Measurements from ENCODE around the gene PLEKHA5. TPM values are rescaled to one million over a fixed set of nuclear protein-coding genes. Genes with fewer than 3 reads are reported as not detected.
A peak's percentile ranks its signal among the peaks of the same experiment; 100 is the strongest.

PLEKHA5 gene
- total RNA-seq, 1 donor from 2014 or later: 60.8 TPM

DNA sequence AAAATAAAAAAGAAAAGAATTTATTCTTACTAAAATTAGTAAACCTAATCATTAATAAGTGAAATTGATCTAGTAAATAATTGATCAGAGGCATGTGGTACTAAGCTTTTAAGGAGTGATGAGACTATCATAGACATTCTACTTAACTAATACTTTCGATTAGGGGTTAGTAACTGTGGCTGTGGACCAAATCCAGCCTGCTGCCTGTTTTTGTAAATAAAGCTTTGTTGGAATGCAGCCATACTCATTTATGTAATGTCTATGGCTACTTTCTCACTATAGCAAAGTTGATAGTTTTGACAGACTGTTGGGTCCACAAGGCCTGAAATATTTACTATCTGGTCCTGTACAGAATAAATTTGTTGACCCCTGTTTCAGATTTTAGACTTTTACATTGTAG lies 63.2 kb downstream of the PLEKHA5 start:
- H3K36me3 ChIP-seq: no peaks in the 10 kb centered on the region
- peak overlapping the region; percentile 77 for H3K27ac ChIP-seq (replicated peaks)
- H3K27me3 ChIP-seq (ENCODE audit: low read depth): no peaks in the 10 kb centered on the region
- TF ChIP-seq, protein P1, sequence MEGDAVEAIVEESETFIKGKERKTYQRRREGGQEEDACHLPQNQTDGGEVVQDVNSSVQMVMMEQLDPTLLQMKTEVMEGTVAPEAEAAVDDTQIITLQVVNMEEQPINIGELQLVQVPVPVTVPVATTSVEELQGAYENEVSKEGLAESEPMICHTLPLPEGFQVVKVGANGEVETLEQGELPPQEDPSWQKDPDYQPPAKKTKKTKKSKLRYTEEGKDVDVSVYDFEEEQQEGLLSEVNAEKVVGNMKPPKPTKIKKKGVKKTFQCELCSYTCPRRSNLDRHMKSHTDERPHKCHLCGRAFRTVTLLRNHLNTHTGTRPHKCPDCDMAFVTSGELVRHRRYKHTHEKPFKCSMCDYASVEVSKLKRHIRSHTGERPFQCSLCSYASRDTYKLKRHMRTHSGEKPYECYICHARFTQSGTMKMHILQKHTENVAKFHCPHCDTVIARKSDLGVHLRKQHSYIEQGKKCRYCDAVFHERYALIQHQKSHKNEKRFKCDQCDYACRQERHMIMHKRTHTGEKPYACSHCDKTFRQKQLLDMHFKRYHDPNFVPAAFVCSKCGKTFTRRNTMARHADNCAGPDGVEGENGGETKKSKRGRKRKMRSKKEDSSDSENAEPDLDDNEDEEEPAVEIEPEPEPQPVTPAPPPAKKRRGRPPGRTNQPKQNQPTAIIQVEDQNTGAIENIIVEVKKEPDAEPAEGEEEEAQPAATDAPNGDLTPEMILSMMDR (IDR thresholded peaks at IDR 0.05; ENCODE audit: borderline replicate concordance): no peak
- H3K9me3 ChIP-seq (replicated peaks): no peaks in the 10 kb centered on the region
- H3K4me3 ChIP-seq: no peak overlapping the region
- intact Hi-C loops (cut with micrococcal nuclease): no loop called here
- no peak for DNase-seq
- peaks cover 65% of the 10 kb centered on the region for H3K4me1 ChIP-seq

DNA sequence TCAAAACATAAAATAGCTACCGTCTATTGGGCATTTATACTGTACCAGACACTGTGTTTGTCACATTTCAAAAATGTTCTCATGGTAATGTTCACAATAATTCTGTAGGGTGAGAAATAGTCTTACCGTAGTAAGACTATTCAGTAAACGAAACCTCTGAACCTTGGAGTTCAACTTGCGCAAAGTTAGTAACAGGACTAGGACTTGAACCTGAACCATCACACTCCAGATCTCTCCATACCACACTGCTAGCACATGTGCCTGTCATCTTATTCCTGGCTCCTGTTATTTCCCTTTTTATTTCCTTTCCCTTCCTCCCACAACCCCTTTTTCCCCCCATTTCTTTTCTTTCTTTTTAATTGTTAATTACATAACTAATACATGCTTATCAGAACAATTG lies 65.4 kb downstream of the PLEKHA5 start:
- intact Hi-C loops (cut with micrococcal nuclease): no loop called here
- no peak overlapping the region for H3K4me3 ChIP-seq
- TF ChIP-seq, protein P1 (IDR thresholded peaks at IDR 0.05; ENCODE audit: borderline replicate concordance): no peak
- H3K4me1 ChIP-seq: peaks cover 66% of the 10 kb centered on the region
- H3K9me3 ChIP-seq (replicated peaks): no peaks in the 10 kb centered on the region
- no peaks in the 10 kb centered on the region for H3K36me3 ChIP-seq
- DNase-seq: no peak
- no peaks in the 10 kb centered on the region for H3K27me3 ChIP-seq (ENCODE audit: low read depth)
- no peak overlapping the region for H3K27ac ChIP-seq (replicated peaks)

DNA sequence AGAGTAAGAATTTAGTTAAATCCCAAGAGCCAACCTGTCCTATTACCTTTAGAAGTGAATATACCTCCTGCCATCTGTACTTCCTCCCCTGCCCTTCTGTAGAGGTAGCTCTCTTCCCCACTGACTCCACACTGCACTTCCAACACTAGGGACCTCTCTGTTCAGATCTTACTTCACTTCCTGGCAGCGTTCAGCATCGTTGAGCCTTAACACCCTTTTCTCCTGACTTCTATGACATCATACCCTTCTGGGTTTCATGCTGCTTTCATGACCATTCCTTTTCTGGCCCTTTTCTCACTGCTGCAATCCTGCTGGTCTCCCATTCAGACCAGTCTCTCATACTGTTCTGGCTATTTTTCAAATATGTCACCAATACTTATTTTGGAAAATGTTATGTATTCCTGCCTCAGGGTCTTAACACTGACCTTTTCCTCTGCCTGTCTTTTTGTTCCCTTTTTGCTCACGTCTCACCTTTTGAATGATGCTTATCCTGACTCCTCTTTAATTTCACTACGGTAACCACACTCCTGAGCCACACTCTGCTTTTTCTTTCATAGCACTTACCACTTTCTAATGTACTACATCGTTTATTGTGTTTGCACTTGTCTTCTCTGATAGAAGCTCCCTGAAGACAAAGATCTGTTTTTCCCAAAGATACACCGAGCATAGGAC lies 67.6 kb downstream of the PLEKHA5 start:
- DNase-seq: no peak
- Histone ChIP-seq H3K9me3 (replicated peaks) (no peaks in the 10 kb centered on the region), H3K27ac (replicated peaks) (no peak overlapping the region), H3K4me3 (no peak overlapping the region), H3K27me3 (ENCODE audit: low read depth) (no peaks in the 10 kb centered on the region), H3K36me3 (no peaks in the 10 kb centered on the region), H3K4me1 (peaks cover 59% of the 10 kb centered on the region)
- TF ChIP-seq, protein P1 (IDR thresholded peaks at IDR 0.05; ENCODE audit: borderline replicate concordance): no peak
- intact Hi-C loops (cut with micrococcal nuclease): no loop called here

DNA sequence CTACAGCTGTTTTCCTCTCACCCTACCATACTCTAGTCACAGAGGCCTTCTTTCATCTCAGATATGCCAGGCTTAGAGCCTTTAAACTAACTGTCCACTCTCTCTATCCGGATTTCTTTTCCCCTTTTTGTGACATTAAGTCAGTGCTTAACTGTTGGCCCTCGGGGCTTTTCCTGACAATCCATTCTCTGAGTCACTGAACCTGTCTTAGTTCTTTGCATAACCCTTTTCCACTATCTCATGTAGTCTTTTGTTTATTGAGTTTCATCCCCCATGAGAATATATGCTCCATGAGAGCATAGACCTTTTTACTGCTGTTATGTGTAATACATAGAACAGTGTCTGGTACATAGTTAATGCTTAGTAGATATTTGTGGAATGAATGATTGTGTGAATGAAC lies 68.7 kb downstream of the PLEKHA5 start:
- Histone ChIP-seq H3K27ac (replicated peaks) (peak overlapping the region; percentile 7), H3K4me1 (peaks cover 51% of the 10 kb centered on the region), H3K9me3 (replicated peaks) (no peaks in the 10 kb centered on the region), H3K27me3 (ENCODE audit: low read depth) (no peaks in the 10 kb centered on the region), H3K4me3 (no peak overlapping the region), H3K36me3 (no peaks in the 10 kb centered on the region)
- TF ChIP-seq, protein P1 (IDR thresholded peaks at IDR 0.05; ENCODE audit: borderline replicate concordance): no peak
- intact Hi-C loops (cut with micrococcal nuclease): no loop called here
- no peak for DNase-seq

DNA sequence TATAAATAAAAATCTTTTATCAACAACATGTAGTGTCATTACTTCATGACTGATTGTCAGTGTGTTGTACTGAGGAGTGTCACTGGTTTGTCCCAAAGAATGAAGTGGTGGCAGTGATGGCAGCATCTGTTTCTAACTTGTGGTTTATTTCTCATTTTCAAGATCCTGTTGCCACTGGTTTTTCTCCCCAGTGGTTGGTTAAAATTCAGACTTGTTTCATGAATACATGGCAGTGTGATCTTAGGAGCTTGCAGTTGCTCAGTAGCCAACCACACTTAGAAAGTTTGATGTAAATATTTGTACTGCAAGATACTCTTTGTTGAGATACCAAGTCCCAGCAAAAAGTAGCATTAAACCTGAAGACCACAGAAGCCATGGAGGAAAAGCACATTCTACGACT lies 69.8 kb downstream of the PLEKHA5 start:
- intact Hi-C loops (cut with micrococcal nuclease): no loop called here
- Histone ChIP-seq H3K4me3 (no peak overlapping the region), H3K9me3 (replicated peaks) (no peaks in the 10 kb centered on the region), H3K27me3 (ENCODE audit: low read depth) (no peaks in the 10 kb centered on the region), H3K4me1 (peaks cover 57% of the 10 kb centered on the region), H3K36me3 (no peaks in the 10 kb centered on the region), H3K27ac (replicated peaks) (no peak overlapping the region)
- TF ChIP-seq, protein P1 (IDR thresholded peaks at IDR 0.05; ENCODE audit: borderline replicate concordance): no peak
- DNase-seq: no peak
